Measurements from ENCODE around the gene TRIM28.

The TRIM28 gene

GRCh38 chr19:58560921-58561320 lies 17.1 kb downstream of the TRIM28 start:
- CTCF ChIA-PET: interaction anchor here (4.7 kb wide), 1 partner anchor 41 kb away, joined by 25 read pairs; the partner anchor contains the start of gene ZBTB45
- POLR2A ChIA-PET: interaction anchor here (0.8 kb wide), 1 partner anchor 16 kb away, joined by 3 read pairs; no protein-coding TSS in a partner anchor
- no peak for TF ChIP-seq CTCF (IDR thresholded peaks at IDR 0.05; ENCODE audit: control extremely low read depth, extremely low read depth, low read depth, missing control alignments)

GRCh38 chr19:58561373-58562121 lies 17.7 kb downstream of the TRIM28 start:
- CTCF ChIA-PET: interaction anchor here (1.8 to 4.7 kb wide), 2 partner anchors 20 to 42 kb away, joined by 9 to 25 read pairs; partner anchors contain the start of gene ZBTB45
- TF ChIP-seq CTCF (IDR thresholded peaks at IDR 0.05; ENCODE audit: control extremely low read depth, extremely low read depth, low read depth, missing control alignments): no peak
- DNase-seq (ENCODE audit: extremely low spot score): no peak
- POLR2A ChIA-PET: interaction anchor here (0.8 kb wide), 1 partner anchor 17 kb away, joined by 3 read pairs; no protein-coding TSS in a partner anchor

More at GRCh38 chr19:58560921-58561320, 17.1 kb downstream of the TRIM28 start:
- DNase-seq (ENCODE audit: extremely low spot score): no peak

DNA sequence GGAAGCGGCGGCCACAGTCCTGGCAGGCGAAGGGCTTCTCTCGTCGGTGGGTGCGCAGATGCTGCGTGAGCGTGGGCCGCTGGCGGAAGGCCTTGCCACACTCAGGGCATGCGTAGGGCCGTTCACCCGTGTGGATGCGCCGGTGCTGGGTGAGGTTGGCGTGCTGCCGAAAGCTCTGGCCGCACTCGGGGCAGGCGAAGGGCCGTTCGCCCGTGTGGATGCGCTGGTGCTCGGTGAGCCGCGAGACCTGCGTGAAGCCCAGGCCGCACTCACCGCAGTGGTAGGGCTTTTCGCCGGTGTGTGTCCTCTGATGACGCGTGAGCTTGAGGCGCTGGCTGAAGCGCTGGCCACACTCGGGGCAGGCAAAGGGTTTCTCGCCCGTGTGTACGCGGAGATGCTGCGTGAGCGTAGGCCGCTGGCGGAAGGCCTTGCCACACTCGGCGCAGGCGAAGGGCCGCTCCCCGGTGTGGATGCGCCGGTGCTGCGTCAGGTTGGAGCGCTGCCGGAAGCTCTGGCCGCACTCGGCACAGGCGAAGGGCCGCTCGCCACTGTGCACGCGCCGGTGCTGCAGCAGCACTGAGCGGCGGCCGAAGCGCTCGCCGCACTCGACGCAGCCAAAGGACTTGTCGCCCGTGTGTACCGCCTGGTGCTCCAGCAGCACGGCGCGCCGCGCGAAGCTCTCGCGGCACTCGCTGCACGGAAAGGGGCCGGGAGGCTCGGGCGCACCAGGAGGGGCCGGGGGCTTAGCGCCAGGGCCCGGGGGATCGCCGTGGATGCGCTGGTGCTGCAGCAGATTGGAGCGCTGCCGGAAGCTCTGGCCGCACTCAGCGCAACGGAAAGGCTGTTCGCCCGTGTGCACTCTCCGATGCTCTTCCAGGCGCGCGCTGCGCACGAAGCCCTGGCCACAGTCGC lies 18.5 kb downstream of the TRIM28 start:
- no peak for TF ChIP-seq CTCF (IDR thresholded peaks at IDR 0.05; ENCODE audit: control extremely low read depth, extremely low read depth, low read depth, missing control alignments)
- no peak for DNase-seq (ENCODE audit: extremely low spot score)
- CTCF ChIA-PET: interaction anchor here (1.4 to 4.7 kb wide), 3 partner anchors 19 to 48 kb away, joined by 3 to 25 read pairs (median 9); partner anchors contain the start of gene ZBTB45
- POLR2A ChIA-PET: interaction anchor here (0.6 to 0.8 kb wide), 3 partner anchors 12 to 206 kb away, joined by 3 to 5 read pairs (median 4); no protein-coding TSS in a partner anchor

- POLR2A ChIA-PET: interaction anchor here (0.6 kb wide), 1 partner anchor 27 kb away, joined by 5 read pairs; no protein-coding TSS in a partner anchor
- DNase-seq (ENCODE audit: extremely low spot score): peak; percentile 62
- CTCF ChIA-PET: interaction anchor here (1.4 to 1.8 kb wide), 2 partner anchors 18 to 49 kb away, joined by 3 to 9 read pairs; no protein-coding TSS in a partner anchor
- no peak for TF ChIP-seq CTCF (IDR thresholded peaks at IDR 0.05; ENCODE audit: control extremely low read depth, extremely low read depth, low read depth, missing control alignments)
Measured at GRCh38 chr19:58563034-58563573, 19.2 kb downstream of the TRIM28 start.

DNA sequence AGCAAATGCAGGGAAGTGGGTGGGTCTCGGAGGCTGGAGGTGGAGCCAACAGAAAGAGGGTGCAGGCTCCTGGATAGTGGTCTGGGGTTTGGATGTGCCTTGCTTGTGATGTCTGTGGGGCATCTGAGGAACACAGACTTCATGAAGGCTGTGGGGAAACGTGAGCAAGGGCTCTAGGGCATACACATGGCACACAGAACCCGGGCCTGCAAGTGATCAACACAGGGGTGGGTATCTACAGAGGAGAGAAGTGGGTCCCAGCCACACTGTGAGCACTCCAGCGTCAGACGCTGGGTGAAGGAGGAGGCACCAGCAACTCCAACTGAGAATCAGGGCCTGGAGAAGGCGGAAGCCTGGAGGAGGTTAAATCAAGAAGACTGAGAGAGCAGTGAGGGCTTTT lies 20.0 kb downstream of the TRIM28 start:
- ChIA-PET CTCF (no interaction called here), POLR2A (no interaction called here)
- no peak for DNase-seq (ENCODE audit: extremely low spot score)
- no peak for TF ChIP-seq CTCF (IDR thresholded peaks at IDR 0.05; ENCODE audit: control extremely low read depth, extremely low read depth, low read depth, missing control alignments)

Measured in GM10248 (cell line).